Posterior cingulate gyrus (tissue), 11 donors: ENCODE measurements around the gene MTHFD2.
A peak's percentile ranks its signal among the peaks of the same experiment; 100 is the strongest.

ENCODE experiments used
- DNase-seq, 10 donors: peaks; one replicate each; pipeline versions ENCODE4 v3.0.0 to v3.0.0-alpha.2; 2020 to 2021; ENCODE audit warnings: mixed read lengths in 3 of 10
- intact Hi-C: fragments of 100-400 bp; cut with DNase I; formaldehyde crosslinking; loops from one replicate; pipeline ENCODE4 v1.15.1; 2023

Gene MTHFD2

DNA sequence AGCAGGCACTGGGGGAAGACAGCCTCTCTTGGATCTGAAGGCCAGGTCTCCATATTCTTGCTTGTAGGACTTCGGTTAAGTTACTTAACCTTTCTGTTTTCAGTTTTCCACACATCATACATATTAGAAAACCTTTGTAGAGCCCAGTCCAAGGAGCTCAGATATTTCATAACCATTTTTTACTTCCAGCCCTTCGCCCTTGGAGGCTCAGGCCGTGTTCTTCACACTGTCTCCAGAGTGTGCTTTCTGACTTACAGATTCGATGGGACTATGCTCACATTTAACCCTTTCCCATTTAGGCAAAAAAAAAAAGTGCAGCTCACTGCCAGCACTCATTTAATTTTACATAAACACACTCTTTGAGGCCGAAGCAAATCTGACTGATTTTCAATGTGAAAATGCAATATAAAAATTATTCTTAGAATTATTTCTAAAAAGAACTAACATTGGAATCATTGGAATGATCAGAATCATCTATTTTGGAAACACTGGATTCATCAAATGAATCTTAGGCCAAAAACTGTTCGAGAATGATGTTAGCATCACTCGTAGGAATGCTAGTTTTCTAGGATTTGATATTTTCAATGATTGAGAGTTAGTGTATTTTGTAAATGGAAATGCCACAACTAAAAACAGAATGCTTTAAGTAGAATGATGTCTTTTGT is 55.0 kb downstream of the MTHFD2 start:
- intact Hi-C loops: loop anchor here (5.0 kb wide), 1 partner anchor 79 kb away; no protein-coding TSS in a partner anchor
- DNase-seq: no peak

DNA sequence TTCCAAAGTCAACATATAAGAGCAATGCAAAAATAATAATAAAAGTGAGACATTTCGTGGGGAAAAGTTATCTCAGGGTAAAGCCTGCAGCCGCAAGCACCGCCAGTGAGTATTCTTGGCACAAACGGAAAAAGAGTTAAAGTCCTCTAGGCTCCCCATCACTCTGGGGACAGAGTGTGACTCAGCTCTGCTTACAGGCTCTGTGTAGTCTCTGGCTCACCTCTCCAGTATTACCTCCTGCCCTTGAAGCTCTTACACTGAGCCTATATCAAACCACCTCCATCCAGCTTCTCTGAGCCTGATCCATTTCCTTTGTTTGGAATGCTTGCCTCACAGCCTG is 55.5 kb downstream of the MTHFD2 start:
- intact Hi-C loops: loop anchor here (5.0 kb wide), 1 partner anchor 78 kb away; no protein-coding TSS in a partner anchor
- DNase-seq: no peak

DNA sequence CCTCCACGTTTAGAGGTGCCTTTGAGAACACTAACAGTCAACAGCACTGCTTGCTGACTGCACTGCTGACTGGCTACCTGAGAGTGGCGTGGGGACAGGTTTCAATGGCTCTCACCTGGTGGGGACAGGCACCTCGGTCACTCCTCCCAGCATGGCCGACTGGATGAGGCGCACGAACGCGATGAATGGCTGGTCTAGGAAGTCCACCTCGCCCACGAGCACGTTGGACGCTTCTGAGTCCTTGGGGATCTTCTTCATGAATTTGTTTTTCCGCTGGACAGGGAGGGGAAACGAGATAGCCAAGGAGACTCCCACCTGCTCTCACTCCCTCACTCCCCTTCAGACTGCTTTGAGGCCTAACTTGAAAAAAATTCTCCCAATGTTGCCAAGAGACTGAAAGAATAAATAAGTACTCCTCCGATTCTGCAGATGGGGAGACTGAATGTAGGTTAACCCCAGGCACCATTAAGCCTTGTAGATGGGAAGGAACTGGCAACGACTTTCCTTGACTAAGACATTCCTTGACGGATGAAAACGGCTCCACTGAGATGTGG is 57.3 kb downstream of the MTHFD2 start:
- intact Hi-C loops: no loop called here
- DNase-seq: no peak

DNA sequence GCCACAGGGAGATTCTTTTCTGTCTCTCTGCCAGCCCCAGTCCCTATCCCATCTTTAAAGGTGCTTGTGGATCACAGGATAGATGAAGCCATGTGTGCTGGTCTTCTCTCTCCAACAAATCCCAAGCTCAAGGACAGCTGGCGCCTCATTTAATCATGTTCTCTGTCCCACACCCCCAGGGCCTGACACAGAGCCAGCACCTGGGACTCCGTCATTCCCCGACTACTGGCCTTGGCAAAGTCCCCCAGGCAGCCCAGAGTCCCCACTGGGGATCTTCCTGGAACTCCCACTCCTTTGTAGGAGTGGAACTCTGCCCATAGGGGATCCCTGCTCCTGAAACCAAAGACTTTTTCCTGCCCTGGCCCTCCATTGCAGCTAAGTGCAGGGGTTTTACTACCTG is 60.8 kb downstream of the MTHFD2 start:
- intact Hi-C loops: no loop called here
- no peak for DNase-seq

DNA sequence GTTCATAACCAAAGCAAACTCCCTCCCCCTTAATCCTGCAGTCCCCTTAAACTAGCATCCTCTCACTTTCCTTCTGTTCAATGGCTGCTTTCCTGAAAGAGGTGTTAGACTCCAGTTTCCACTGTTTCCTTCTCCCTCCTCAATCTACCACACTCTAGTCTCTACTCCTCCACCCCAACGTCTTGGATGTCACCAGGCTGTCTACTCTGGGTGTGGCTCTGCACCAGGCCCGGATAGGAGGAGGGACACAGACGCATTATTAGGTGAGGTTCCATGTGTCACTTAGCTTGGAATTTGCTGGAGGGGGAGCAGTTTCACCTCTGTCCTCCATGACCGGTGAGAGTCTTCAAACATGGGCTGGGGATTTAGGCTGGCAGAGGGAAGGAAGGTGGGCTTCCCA is 61.3 kb downstream of the MTHFD2 start:
- DNase-seq: no peak
- intact Hi-C loops: no loop called here

DNA sequence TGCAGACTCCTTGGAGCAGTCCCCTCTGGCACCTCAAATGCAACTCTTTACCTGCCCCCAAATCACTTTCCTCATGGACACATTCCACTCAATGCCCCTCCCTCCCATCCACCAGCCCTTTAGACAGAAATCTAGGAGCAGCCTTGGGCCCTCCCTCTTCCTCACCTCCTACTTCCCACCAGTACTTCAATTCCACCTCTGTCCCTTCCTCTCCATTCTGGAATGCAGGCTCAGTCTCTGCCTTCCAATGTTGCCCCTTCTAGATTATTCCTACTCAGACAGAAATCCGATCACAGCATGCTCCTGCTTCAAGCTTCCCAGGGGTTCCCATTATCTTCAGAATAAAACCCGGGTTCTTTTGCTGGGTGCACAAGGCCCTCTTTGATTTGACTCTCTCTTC is 62.1 kb downstream of the MTHFD2 start:
- intact Hi-C loops: no loop called here
- no peak for DNase-seq

DNA sequence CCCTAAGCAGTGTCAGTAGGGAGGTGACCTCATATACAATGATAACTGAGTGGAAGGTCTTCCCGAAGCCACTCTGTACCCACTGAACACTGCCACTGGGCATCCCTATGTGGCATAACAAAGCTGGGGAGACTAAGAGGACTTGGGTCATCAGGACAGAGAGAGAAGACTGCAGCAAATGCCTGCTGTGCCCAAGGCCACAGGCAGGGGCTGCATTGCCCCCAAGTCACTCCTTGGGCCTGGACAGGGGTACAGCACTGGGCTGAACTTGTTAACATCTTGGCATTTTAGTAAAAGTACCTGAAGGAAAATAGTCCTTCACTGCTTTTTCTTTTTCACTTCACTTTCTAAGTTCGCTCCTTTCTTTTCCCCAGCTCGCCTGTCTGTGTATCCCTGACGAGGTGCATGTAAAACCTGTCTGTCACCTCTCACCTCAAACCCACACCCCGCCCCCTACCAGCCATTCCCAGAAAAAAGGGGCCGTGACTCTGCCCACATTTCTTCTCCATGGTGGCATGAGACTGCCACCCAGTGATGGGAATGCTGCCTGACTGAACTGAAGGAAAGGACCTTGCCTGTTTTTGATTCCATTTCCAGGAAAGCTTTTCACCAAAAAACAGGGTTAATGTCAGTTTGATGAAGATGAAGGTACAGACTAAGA is 62.9 kb downstream of the MTHFD2 start:
- intact Hi-C loops: no loop called here
- DNase-seq: peak in 3 of 10 donors; percentile 5 to 35 (median 13)

DNA sequence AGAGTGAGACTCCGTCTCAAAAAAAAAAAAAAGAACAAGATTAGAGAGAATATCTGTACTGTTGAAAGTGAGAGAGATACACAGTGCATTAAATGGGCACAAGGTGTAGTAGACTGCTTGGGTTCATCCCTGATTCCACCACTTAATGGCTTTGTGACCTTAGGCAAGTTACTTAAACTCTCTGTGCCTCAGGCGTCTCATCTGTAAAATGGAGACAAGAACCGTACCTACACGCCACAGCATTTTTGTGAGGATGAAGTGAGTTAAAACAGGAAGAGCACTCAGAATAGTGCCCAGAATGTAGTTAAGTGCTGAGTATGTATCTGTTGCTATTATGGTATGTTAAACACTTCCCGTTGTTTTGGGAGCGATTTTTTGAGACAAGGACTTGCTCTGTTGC is 64.3 kb downstream of the MTHFD2 start:
- no peak for DNase-seq
- intact Hi-C loops: no loop called here

DNA sequence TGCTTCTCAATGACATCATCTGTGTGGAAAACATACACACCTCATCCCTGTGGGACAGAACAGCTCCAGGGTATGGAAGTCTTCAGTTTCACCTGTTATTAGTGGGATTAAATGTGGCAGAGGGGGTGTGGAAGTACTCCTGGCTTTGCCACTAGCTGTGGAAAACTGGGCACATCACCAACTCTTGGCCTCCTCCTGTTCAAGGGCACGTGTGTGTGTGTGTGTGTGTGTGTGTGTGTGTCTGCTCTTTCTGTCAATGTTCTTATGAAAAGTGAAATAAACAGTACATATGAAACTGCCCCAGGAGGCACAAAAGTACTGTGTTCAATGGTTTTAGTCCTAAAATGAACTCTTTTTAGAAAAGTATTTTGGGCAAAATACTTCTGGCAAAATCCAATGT is 65.9 kb downstream of the MTHFD2 start:
- intact Hi-C loops: no loop called here
- no peak for DNase-seq

DNA sequence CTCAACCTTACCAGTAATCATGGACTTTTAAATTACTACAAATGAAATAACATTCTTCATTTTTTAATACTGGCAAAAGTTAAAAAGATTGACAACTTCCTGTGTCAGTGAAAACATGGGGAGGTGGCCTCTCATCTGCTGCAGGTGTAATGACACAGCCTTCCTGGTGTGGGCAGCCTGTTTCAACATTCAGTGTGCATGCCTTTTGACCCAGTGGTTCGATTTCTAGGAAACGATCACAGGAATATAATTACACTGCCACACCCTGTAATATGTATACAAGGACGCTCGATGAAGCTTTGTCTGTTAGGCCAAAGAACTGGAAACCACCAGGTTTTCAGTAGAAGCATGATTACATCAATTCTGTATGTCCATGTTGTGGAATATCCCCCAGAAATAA is 68.7 kb downstream of the MTHFD2 start:
- no peak for DNase-seq
- intact Hi-C loops: no loop called here
